Measurements from ENCODE around the gene APOL3. TPM values are rescaled to one million over a fixed set of nuclear protein-coding genes. Genes with fewer than 3 reads are reported as not detected.

Gene APOL3
- total and polyA plus RNA-seq, 2 experiments from 2014 or later, result 1.3 to 2.1 TPM

- H3K27me3 ChIP-seq, result no peaks in the 10 kb centered on the region
- no peaks in the 10 kb centered on the region for H3K9me2 ChIP-seq (replicated peaks; ENCODE audit: insufficient read depth)
- H3K4me2 ChIP-seq, result no peak overlapping the region
- DNase-seq (ENCODE audit: low spot score), result no peak
- TF ChIP-seq CTCF (IDR thresholded peaks at IDR 0.05; ENCODE audit: poor library complexity), result no peak
- no peak for TF ChIP-seq EZH2 (IDR thresholded peaks at IDR 0.05; ENCODE audit: borderline replicate concordance)
- no peak for TF ChIP-seq EZH2phosphoT487 (IDR thresholded peaks at IDR 0.05; ENCODE audit: low read depth, severe bottlenecking, unreplicated experiment)
- no peak overlapping the region for H3K4me3 ChIP-seq
- H4K20me1 ChIP-seq (ENCODE audit: insufficient read depth, poor library complexity, severe bottlenecking), result no peaks in the 10 kb centered on the region
- H3K27ac ChIP-seq, result no peak overlapping the region
- no peaks in the 10 kb centered on the region for H3K9me3 ChIP-seq (ENCODE audit: low read depth)
- no peaks in the 10 kb centered on the region for H3K36me3 ChIP-seq (replicated peaks; ENCODE audit: insufficient read depth, low read depth)
- 92% methylated on average over 3 of the region's 3 CpGs for WGBS (ENCODE audit: low lambda C conversion rate, missing lambda C conversion rate)
- H2AFZ ChIP-seq, result no peak overlapping the region
- H3K79me2 ChIP-seq, result no peaks in the 10 kb centered on the region
- peaks cover 16% of the 10 kb centered on the region for H3K4me1 ChIP-seq (ENCODE audit: insufficient read depth)
Observed at GRCh38 chr22:36151006-36151595, 9.5 kb downstream of the APOL3 start.

GRCh38 chr22:36149441-36149840, 11.1 kb downstream of the APOL3 start:
- Histone ChIP-seq H4K20me1 (ENCODE audit: insufficient read depth, poor library complexity, severe bottlenecking) (no peaks in the 10 kb centered on the region), H3K27ac (no peak overlapping the region), H3K9me3 (ENCODE audit: low read depth) (no peaks in the 10 kb centered on the region), H3K27me3 (no peaks in the 10 kb centered on the region), H3K4me3 (no peak overlapping the region), H3K4me2 (no peak overlapping the region), H3K79me2 (no peaks in the 10 kb centered on the region), H2AFZ (no peak overlapping the region), H3K9me2 (replicated peaks; ENCODE audit: insufficient read depth) (no peaks in the 10 kb centered on the region), H3K4me1 (ENCODE audit: insufficient read depth) (peaks cover 4% of the 10 kb centered on the region), H3K36me3 (replicated peaks; ENCODE audit: insufficient read depth, low read depth) (no peaks in the 10 kb centered on the region)
- no peak for TF ChIP-seq EZH2 (IDR thresholded peaks at IDR 0.05; ENCODE audit: borderline replicate concordance)
- TF ChIP-seq EZH2phosphoT487 (IDR thresholded peaks at IDR 0.05; ENCODE audit: low read depth, severe bottlenecking, unreplicated experiment), result no peak
- no peak for TF ChIP-seq CTCF (IDR thresholded peaks at IDR 0.05; ENCODE audit: poor library complexity)
- WGBS (ENCODE audit: low lambda C conversion rate, missing lambda C conversion rate), result 76% methylated on average over 4 of the region's 4 CpGs
- no peak for DNase-seq (ENCODE audit: low spot score)

GRCh38 chr22:36148411-36148810, 12.1 kb downstream of the APOL3 start:
- Histone ChIP-seq H3K9me2 (replicated peaks; ENCODE audit: insufficient read depth) (no peaks in the 10 kb centered on the region), H3K27me3 (no peaks in the 10 kb centered on the region), H3K79me2 (no peaks in the 10 kb centered on the region), H3K4me1 (ENCODE audit: insufficient read depth) (peaks cover under 1% of the 10 kb centered on the region), H3K4me3 (no peak overlapping the region), H3K36me3 (replicated peaks; ENCODE audit: insufficient read depth, low read depth) (no peaks in the 10 kb centered on the region), H4K20me1 (ENCODE audit: insufficient read depth, poor library complexity, severe bottlenecking) (no peaks in the 10 kb centered on the region), H2AFZ (no peak overlapping the region), H3K4me2 (no peak overlapping the region), H3K9me3 (ENCODE audit: low read depth) (no peaks in the 10 kb centered on the region), H3K27ac (no peak overlapping the region)
- TF ChIP-seq CTCF (IDR thresholded peaks at IDR 0.05; ENCODE audit: poor library complexity), result no peak
- no peak for TF ChIP-seq EZH2 (IDR thresholded peaks at IDR 0.05; ENCODE audit: borderline replicate concordance)
- no peak for TF ChIP-seq EZH2phosphoT487 (IDR thresholded peaks at IDR 0.05; ENCODE audit: low read depth, severe bottlenecking, unreplicated experiment)
- WGBS (ENCODE audit: low lambda C conversion rate, missing lambda C conversion rate), result 86% methylated on average over 8 of the region's 8 CpGs
- DNase-seq (ENCODE audit: low spot score), result no peak

Data from hepatocyte (in vitro differentiated cells).